ENCODE results near the gene ZDHHC21.

- no peak for TF ChIP-seq SIN3A (IDR thresholded peaks at IDR 0.05; ENCODE audit: borderline replicate concordance, insufficient read depth, low read length)
- TF ChIP-seq REST (IDR thresholded peaks at IDR 0.05; ENCODE audit: insufficient read depth in 1 of 2, low read depth in 2 of 2, low read length in 2 of 2): no peak
- TF ChIP-seq FOXP2 (optimal IDR thresholded peaks at IDR 0.05; ENCODE audit: borderline replicate concordance, extremely low read depth, extremely low read length, insufficient read depth): no peak
These were observed 17.6 kb upstream of the ZDHHC21 start for GRCh38 chr9:14710804-14711203.

Measured in PFSK-1 (cell line).